Neural cell (in vitro differentiated cells): ENCODE results near the gene HOXC13.

Source experiments
- EP300 ChIP-seq: fragments of 450-650 bp; conservative IDR thresholded peaks from 2 replicates; pipeline ENCODE4 v1.6.1; 2014; ENCODE audit warnings: antibody characterized with exemption, mild to moderate bottlenecking, moderate library complexity; ENCODE audit not compliant: poor library complexity, severe bottlenecking
- TF ChIP-seq, protein P1 (sequence below): fragments of 450-650 bp; IDR thresholded peaks from 2 replicates; pipeline ENCODE4 v1.5.1; 2014; ENCODE audit warnings: antibody characterized with exemption, mild to moderate bottlenecking, moderate library complexity; ENCODE audit not compliant: poor library complexity, severe bottlenecking

DNA sequence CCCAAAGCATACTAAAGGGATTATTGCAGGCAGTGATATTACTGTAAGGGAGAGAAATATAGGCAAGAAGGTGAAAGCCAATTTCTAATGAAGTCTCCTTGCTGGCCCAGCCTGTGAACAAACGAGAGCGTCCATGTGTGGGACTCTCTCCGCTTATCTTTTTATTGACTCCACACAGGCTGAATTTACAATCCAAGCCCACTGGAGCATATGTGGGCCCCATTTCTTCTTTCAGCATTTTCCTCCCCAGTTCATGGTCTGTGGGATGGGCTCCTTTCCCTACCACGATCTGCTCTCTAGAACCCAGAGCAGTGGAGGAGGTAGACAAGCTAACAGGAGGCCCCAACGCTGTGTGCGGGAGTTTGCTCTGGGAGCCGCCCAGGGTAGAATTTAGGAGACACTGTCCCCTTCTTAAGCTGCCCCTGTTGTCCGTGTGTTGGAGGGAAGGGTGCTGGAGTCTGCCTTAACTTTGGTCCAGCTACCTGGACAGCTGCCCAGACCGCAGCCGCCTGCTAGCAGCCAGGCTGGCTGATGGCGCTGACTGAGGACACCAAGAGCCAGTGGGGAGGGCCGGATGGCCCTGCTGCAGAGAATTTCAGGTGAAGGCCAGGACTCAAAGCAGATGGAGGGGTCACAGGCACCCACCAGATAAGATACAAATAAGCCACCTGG, 31.1 kb downstream of the HOXC13 start:
- TF ChIP-seq, protein P1, sequence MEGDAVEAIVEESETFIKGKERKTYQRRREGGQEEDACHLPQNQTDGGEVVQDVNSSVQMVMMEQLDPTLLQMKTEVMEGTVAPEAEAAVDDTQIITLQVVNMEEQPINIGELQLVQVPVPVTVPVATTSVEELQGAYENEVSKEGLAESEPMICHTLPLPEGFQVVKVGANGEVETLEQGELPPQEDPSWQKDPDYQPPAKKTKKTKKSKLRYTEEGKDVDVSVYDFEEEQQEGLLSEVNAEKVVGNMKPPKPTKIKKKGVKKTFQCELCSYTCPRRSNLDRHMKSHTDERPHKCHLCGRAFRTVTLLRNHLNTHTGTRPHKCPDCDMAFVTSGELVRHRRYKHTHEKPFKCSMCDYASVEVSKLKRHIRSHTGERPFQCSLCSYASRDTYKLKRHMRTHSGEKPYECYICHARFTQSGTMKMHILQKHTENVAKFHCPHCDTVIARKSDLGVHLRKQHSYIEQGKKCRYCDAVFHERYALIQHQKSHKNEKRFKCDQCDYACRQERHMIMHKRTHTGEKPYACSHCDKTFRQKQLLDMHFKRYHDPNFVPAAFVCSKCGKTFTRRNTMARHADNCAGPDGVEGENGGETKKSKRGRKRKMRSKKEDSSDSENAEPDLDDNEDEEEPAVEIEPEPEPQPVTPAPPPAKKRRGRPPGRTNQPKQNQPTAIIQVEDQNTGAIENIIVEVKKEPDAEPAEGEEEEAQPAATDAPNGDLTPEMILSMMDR: no peak
- TF ChIP-seq EP300: no peak
